Kidney epithelial cell (primary cell): ENCODE data around the gene C9orf57. TPM values are rescaled to one million over a fixed set of nuclear protein-coding genes. Genes with fewer than 3 reads are reported as not detected.
"Not testable (repeated sequence)": the region's sequence is repeated elsewhere in the genome, so short reads cannot be mapped to it uniquely, and the experiment has no call there.

Source experiments
- DNase-seq: peaks from one replicate; pipeline ENCODE4 v3.0.0-alpha.2; 2010; ENCODE audit warnings: low read depth
- H3K27me3 ChIP-seq: 2 replicates; pipeline ENCODE4 v1.6.0; 2011; ENCODE audit warnings: low read length; ENCODE audit not compliant: control insufficient read depth, insufficient read depth
- H3K36me3 ChIP-seq: 2 replicates; pipeline ENCODE4 v1.5.1; 2011; ENCODE audit warnings: low read length; ENCODE audit not compliant: control insufficient read depth, insufficient read depth
- H3K4me3 ChIP-seq: 2 replicates; pipeline ENCODE4 v1.5.1; 2011; ENCODE audit warnings: low read depth, mild to moderate bottlenecking, control low read depth, low read length
- total RNA-seq: library from RNA; depleted of rRNA; stranded (reverse); fragments of >200 nt; gene quantifications from 2 replicates; pipeline ENCODE4 v1.2.3, GENCODE V29; 2015
- TF ChIP-seq, protein P1 (sequence below): IDR thresholded peaks from 2 replicates; pipeline ENCODE4 v1.5.1; 2011; ENCODE audit warnings: mild to moderate bottlenecking, moderate library complexity, low read length, control low read depth, inconsistent platforms; ENCODE audit not compliant: insufficient read depth, poor library complexity, severe bottlenecking

C9orf57 gene, protein sequence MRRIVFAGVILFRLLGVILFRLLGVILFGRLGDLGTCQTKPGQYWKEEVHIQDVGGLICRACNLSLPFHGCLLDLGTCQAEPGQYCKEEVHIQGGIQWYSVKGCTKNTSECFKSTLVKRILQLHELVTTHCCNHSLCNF
- total RNA-seq, result not detected in 2 replicates

DNA sequence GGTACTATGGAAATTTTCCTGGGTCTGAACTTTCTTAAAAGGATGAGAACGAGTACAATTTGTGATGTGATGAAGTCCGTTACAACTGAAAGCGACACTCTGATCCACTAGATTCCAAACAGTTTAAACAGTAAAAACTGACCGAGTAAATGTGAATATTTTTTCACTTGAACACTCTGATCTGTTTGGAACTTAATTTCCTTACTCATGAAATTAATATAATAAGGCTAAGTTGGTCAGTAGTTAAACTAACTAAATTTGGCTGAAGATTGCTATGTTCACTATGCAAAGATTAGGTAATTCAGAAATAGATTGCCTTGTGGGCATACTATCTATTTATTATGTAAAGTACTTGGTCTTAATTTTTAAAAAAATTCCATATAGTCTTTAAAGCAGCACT, at the start of gene C9orf57:
Gene C9orf57, minus strand, starts transcription at position 101 of the 400 bp plus-strand sequence. CDS start 1,282 bp downstream, outside the sequence.
- H3K36me3 ChIP-seq, result no peaks in the 10 kb centered on the region
- H3K4me3 ChIP-seq, result no peak within 1 kb of the TSS
- DNase-seq, result no peak
- H3K27me3 ChIP-seq, result no peaks in the 10 kb centered on the region
- TF ChIP-seq, protein P1, sequence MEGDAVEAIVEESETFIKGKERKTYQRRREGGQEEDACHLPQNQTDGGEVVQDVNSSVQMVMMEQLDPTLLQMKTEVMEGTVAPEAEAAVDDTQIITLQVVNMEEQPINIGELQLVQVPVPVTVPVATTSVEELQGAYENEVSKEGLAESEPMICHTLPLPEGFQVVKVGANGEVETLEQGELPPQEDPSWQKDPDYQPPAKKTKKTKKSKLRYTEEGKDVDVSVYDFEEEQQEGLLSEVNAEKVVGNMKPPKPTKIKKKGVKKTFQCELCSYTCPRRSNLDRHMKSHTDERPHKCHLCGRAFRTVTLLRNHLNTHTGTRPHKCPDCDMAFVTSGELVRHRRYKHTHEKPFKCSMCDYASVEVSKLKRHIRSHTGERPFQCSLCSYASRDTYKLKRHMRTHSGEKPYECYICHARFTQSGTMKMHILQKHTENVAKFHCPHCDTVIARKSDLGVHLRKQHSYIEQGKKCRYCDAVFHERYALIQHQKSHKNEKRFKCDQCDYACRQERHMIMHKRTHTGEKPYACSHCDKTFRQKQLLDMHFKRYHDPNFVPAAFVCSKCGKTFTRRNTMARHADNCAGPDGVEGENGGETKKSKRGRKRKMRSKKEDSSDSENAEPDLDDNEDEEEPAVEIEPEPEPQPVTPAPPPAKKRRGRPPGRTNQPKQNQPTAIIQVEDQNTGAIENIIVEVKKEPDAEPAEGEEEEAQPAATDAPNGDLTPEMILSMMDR, result no peak

DNA sequence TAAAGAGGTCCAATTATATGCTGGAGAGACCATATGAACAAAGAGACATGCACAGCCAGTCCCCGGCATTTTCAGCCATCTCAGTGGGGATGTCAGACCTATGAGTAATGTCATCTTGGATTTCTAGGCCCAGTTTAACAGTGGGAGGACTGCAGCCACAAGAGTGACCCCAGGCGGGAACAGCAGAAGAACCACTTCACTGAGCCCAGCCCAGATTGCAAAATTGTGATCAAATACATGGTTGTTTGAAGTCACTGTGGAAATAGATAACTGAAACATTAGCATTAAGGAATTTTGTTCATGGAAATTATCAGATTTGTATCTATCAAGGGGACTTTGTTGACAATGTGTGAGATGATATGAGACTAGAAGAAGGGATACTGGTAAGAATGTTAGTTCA, 42.1 kb upstream of the C9orf57 start:
- no peak for DNase-seq
- H3K27me3 ChIP-seq, result no peaks in the 10 kb centered on the region
- TF ChIP-seq, protein P1, result no peak
- no peaks in the 10 kb centered on the region for H3K36me3 ChIP-seq
- no peak overlapping the region for H3K4me3 ChIP-seq

DNA sequence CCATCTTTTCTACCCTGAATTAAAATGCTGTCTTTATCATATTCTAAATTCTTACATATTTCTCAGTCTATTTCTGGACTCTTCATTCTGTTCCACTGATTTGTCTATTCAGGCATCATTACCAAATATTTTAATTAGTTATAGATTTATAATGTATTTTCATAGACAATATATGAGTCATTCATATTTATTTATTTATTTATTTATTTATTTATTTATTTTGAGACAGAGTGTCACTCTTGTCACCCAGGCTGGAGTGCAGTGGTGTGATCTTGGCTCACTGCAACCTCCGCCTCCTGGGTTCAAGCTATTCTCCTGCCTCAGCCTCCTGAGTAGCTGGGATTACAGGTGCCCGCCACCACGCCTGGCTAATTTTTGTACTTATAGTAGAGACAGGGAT, 35.1 kb upstream of the C9orf57 start:
- H3K4me3 ChIP-seq, H3K27me3 ChIP-seq, DNase-seq, H3K36me3 ChIP-seq: not testable (repeated sequence)

DNA sequence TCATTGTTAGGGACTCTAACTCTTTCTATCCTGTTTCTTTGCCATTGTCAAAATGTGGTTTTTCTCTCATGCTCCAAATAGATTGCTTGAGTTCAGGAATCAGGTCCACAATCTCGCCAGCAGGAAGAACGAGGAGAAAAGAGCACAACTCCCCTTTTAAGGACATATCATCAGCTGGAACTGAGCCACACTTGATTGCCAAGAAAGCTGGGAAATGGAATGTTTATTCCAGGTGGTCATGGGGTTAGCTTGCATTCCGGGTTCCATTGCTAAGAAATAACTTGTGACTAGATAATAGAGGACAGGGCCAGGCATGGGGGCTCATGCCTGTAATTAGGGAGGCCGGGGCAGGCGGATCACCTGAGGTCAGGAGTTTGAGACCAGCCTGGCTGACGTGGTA, 32.4 kb upstream of the C9orf57 start:
- TF ChIP-seq, protein P1, result no peak
- no peaks in the 10 kb centered on the region for H3K27me3 ChIP-seq
- H3K4me3 ChIP-seq, result no peak overlapping the region
- no peaks in the 10 kb centered on the region for H3K36me3 ChIP-seq
- no peak for DNase-seq

DNA sequence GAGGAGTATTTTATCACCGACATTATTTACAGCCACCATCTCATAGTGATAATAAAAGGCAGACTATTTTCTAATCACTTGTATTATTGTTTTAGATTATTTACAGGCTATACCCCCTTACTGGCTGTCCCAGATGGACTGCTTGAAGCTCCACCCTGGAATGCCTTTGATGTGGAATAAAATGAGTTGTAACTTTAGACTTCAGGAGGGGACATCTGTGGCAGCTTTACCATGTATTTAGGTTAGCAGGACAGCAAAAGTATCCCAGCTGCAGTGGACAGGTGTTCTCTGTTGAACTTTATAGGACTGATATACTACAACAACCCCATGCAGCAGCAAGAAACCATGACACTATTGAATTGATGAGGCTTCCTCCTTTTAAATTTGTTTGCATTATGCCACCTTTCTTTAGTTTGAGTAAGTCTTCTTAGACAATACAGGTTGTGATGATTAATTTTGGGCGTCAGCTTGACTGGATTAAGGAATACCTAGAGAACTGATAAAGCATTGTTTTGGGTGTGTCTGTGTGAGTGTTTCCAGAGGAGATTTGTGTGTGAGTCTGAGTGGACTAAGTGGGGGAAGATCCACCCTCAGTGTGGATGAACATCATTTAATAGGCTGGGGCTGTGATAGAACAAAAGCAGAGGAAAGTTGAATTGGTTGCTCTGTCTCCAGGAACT, 29.2 kb upstream of the C9orf57 start:
- TF ChIP-seq, protein P1, result no peak
- no peak for DNase-seq
- H3K4me3 ChIP-seq, result no peak overlapping the region

DNA sequence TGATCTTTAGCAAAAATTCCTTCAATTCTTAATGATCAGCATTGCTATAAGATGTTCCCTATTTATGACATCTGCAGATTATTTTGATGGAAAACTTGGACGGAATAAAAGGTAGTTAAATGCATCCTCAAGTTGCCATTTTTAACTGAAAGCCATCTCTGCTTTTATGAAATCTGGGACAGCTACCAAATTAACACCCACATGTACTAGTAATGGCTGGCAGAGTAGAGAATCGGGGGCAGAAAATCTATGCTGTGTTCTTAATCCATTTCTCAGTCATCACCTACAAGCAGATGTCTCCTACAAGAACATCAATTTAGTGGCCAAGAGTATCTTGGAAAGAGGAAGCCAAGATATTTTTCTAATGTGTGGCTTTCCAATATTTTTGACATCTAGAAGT, 22.1 kb upstream of the C9orf57 start:
- TF ChIP-seq, protein P1, result no peak
- no peak overlapping the region for H3K4me3 ChIP-seq
- no peaks in the 10 kb centered on the region for H3K36me3 ChIP-seq
- H3K27me3 ChIP-seq, result no peaks in the 10 kb centered on the region
- DNase-seq, result no peak

More for the DNA sequence above, 29.2 kb upstream of the C9orf57 start:
- no peaks in the 10 kb centered on the region for H3K36me3 ChIP-seq
- H3K27me3 ChIP-seq, result no peaks in the 10 kb centered on the region

DNA sequence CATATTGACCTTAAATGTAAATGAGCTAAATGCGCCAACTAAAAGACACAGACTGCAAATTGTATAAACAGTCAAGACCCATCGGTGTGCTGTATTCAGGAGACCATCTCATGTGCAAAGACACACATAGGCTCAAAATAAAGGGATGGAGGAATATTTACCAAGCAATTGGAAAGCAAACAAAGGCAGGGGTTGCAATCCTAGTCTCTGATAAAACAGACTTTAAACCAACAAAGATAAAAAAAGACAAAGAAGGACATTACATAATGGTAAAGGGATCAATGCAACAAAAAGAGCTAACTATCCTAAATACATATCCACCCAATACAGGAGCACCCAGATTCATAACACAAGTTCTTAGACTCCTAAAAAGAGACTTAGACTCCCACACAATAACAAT, 14.3 kb upstream of the C9orf57 start:
- not testable (repeated sequence) for DNase-seq, H3K36me3 ChIP-seq, H3K27me3 ChIP-seq, H3K4me3 ChIP-seq
